Smooth muscle cell (in vitro differentiated cells): ENCODE data around the gene SKAP2. TPM values are rescaled to one million over a fixed set of nuclear protein-coding genes. Genes with fewer than 3 reads are reported as not detected.

Experiments used
- DNase-seq: peaks from one replicate; lab custom pipeline; 2025; ENCODE audit not compliant: unreplicated experiment; lab: John Stamatoyannopoulos, UW
- H2AFZ ChIP-seq: fragments of 200-600 bp; sonication (generic); 2 replicates; pipeline ENCODE4 v1.6.0; 2016; ENCODE audit warnings: antibody characterized with exemption, low read depth, mild to moderate bottlenecking
- H3F3A ChIP-seq: fragments of 200-600 bp; sonication (generic); 2 replicates; pipeline ENCODE4 v1.6.0; 2017; ENCODE audit warnings: antibody characterized with exemption, low read depth
- H3K27ac ChIP-seq: fragments of 200-600 bp; sonication (generic); 2 replicates; pipeline ENCODE4 v1.5.1; 2016; ENCODE audit warnings: low read depth, mild to moderate bottlenecking
- H3K27me3 ChIP-seq: fragments of 200-600 bp; sonication (generic); 2 replicates; pipeline ENCODE4 v1.6.1; 2016; ENCODE audit warnings: low read depth, mild to moderate bottlenecking
- H3K36me3 ChIP-seq: fragments of 200-600 bp; sonication (generic); 2 replicates; pipeline ENCODE4 v1.5.1; 2016; ENCODE audit warnings: low read depth
- H3K4me1 ChIP-seq: fragments of 200-600 bp; sonication (generic); 2 replicates; pipeline ENCODE4 v1.5.1; 2016; ENCODE audit warnings: low read depth
- H3K4me2 ChIP-seq: fragments of 200-600 bp; sonication (generic); 2 replicates; pipeline ENCODE4 v1.6.0; 2016; ENCODE audit warnings: mild to moderate bottlenecking
- H3K4me3 ChIP-seq: fragments of 200-600 bp; sonication (generic); 2 replicates; pipeline ENCODE4 v1.5.1; 2016; ENCODE audit warnings: mild to moderate bottlenecking
- H3K79me2 ChIP-seq: fragments of 200-600 bp; sonication (generic); 2 replicates; pipeline ENCODE4 v1.6.0; 2016; ENCODE audit warnings: low read depth, mild to moderate bottlenecking
- H3K9ac ChIP-seq: fragments of 200-600 bp; sonication (generic); 2 replicates; pipeline ENCODE4 v1.6.0; 2016; ENCODE audit warnings: low read depth
- H3K9me3 ChIP-seq: fragments of 200-600 bp; sonication (generic); replicated peaks from 2 replicates; pipeline ENCODE4 v1.5.1; 2016; ENCODE audit warnings: low read depth
- H4K20me1 ChIP-seq: fragments of 200-600 bp; sonication (generic); 2 replicates; pipeline ENCODE4 v1.6.0; 2016; ENCODE audit warnings: low read depth
- CTCF ChIP-seq: fragments of 200-600 bp; sonication (generic); IDR thresholded peaks from 2 replicates; pipeline ENCODE4 v1.5.1; 2017; ENCODE audit warnings: borderline replicate concordance, mild to moderate bottlenecking, antibody characterized with exemption; ENCODE audit not compliant: insufficient read depth, poor library complexity, severe bottlenecking
- WGBS: methylation state at CpG from one replicate; pipeline ENCODE4 v1.1.7; 2016; ENCODE audit warnings: low lambda C conversion rate; 5-methylcytosine and 5-hydroxymethylcytosine counted together
- polyA plus RNA-seq: library from polyadenylated mRNA; unstranded; fragments of >200 nt; fragmentation: Nextera tagmentation; extraction: Ambion mirVana; gene quantifications from 2 replicates; pipeline ENCODE4 v1.2.1, GENCODE V29; 2016
- total RNA-seq: library from RNA; depleted of rRNA; stranded (reverse); fragments of >200 nt; gene quantifications from 2 replicates; pipeline ENCODE4 v1.2.3, GENCODE V29; 2014

Gene SKAP2
- total and polyA plus RNA-seq, 2 experiments from 2014 or later = 7.7 to 14.8 TPM

- Histone ChIP-seq H3K79me2 (no peaks in the 10 kb centered on the region), H3F3A (no peaks in the 10 kb centered on the region), H3K27me3 (no peaks in the 10 kb centered on the region), H3K27ac (no peak overlapping the region), H4K20me1 (no peaks in the 10 kb centered on the region), H3K36me3 (no peaks in the 10 kb centered on the region), H3K4me1 (no peaks in the 10 kb centered on the region), H3K4me2 (no peak overlapping the region), H3K9me3 (no peaks in the 10 kb centered on the region), H3K9ac (no peak overlapping the region), H2AFZ (no peak overlapping the region), H3K4me3 (no peak overlapping the region)
- WGBS = 91% methylated on average over 8 of the region's 8 CpGs
- no peak for DNase-seq
- TF ChIP-seq CTCF = no peak
Observed at GRCh38 chr7:26618898-26619297, 245.5 kb downstream of the SKAP2 start.

GRCh38 chr7:26618449-26618848 lies 245.9 kb downstream of the SKAP2 start:
- Histone ChIP-seq H3K36me3 (no peaks in the 10 kb centered on the region), H3K9me3 (no peaks in the 10 kb centered on the region), H3K27ac (no peak overlapping the region), H3K4me3 (no peak overlapping the region), H3K79me2 (no peaks in the 10 kb centered on the region), H3K4me1 (no peaks in the 10 kb centered on the region), H3K4me2 (no peak overlapping the region), H3F3A (no peaks in the 10 kb centered on the region), H3K27me3 (no peaks in the 10 kb centered on the region), H2AFZ (no peak overlapping the region), H4K20me1 (no peaks in the 10 kb centered on the region), H3K9ac (no peak overlapping the region)
- no peak for DNase-seq
- 77% methylated on average over 12 of the region's 12 CpGs for WGBS
- TF ChIP-seq CTCF = no peak

Other genes with a start within 250 kb of the SKAP2 start
- 0.40 TPM in 1 of 2 replicates, not detected in the other for gene HOXA1, start 231.4 kb upstream of the SKAP2 start, total RNA-seq
- gene HOXA1, start 231.4 kb upstream of the SKAP2 start, polyA plus RNA-seq = not detected in 2 replicates
- not detected in 2 replicates for gene HOXA2, start 238.1 kb upstream of the SKAP2 start, total RNA-seq
- gene HOXA2, start 238.1 kb upstream of the SKAP2 start, polyA plus RNA-seq = not detected in 2 replicates